Endodermal cell (in vitro differentiated cells): ENCODE data around the gene ZSCAN18. TPM values are rescaled to one million over a fixed set of nuclear protein-coding genes. Genes with fewer than 3 reads are reported as not detected.

Experiments
- DNase-seq: peaks from one replicate; pipeline ENCODE4 v3.0.0-alpha.2; 2017
- H3K27ac ChIP-seq: 2 replicates; pipeline ENCODE4 v1.5.1; 2013; ENCODE audit warnings: mild to moderate bottlenecking, low read depth, low read length, moderate library complexity
- H3K27me3 ChIP-seq: 2 replicates; pipeline ENCODE4 v1.6.1; 2013; ENCODE audit warnings: mild to moderate bottlenecking, low read length, moderate library complexity; ENCODE audit not compliant: insufficient read depth, control insufficient read depth, poor library complexity, severe bottlenecking
- H3K36me3 ChIP-seq: 2 replicates; pipeline ENCODE4 v1.7.0; 2013; ENCODE audit warnings: mild to moderate bottlenecking, low read length, moderate library complexity; ENCODE audit not compliant: control insufficient read depth, insufficient read depth
- H3K4me1 ChIP-seq: one replicate; pipeline ENCODE4 v1.7.0; 2013; ENCODE audit warnings: low read length; ENCODE audit not compliant: control insufficient read depth, insufficient read depth
- H3K4me3 ChIP-seq: 2 replicates; pipeline ENCODE4 v1.5.1; 2013; ENCODE audit warnings: mild to moderate bottlenecking, low read length, moderate library complexity
- H3K9ac ChIP-seq: 2 replicates; pipeline ENCODE4 v1.6.1; 2013; ENCODE audit warnings: mild to moderate bottlenecking, low read length, moderate library complexity; ENCODE audit not compliant: poor library complexity, severe bottlenecking; ENCODE audit errors: extremely low read depth
- H3K9me3 ChIP-seq: 2 replicates; pipeline ENCODE4 v1.6.1; 2013; ENCODE audit warnings: mild to moderate bottlenecking, low read length, moderate library complexity; ENCODE audit not compliant: control insufficient read depth
- H3K27ac Mint-ChIP-seq: 2 replicates; pipeline ENCODE4 v1.8.0; 2020; ENCODE audit warnings: mixed read lengths
- H3K27me3 Mint-ChIP-seq: 2 replicates; pipeline ENCODE4 v1.8.0; 2021; ENCODE audit warnings: mild to moderate bottlenecking, mixed read lengths; ENCODE audit not compliant: insufficient read depth
- H3K36me3 Mint-ChIP-seq: 2 replicates; pipeline ENCODE4 v1.8.0; 2020; ENCODE audit warnings: low read depth, mixed read lengths
- H3K4me1 Mint-ChIP-seq: 2 replicates; pipeline ENCODE4 v1.8.0; 2020; ENCODE audit warnings: mixed read lengths
- H3K4me3 Mint-ChIP-seq: 2 replicates; pipeline ENCODE4 v1.8.0; 2020; ENCODE audit warnings: mild to moderate bottlenecking, moderate library complexity, mixed read lengths
- H3K9me3 Mint-ChIP-seq: 2 replicates; pipeline ENCODE4 v1.8.0; 2020; ENCODE audit warnings: mild to moderate bottlenecking, mixed read lengths
- CTCF ChIP-seq: fragments of 200-600 bp; sonication (generic); conservative IDR thresholded peaks from 2 replicates; pipeline ENCODE4 v1.5.0; 2021; ENCODE audit warnings: antibody characterized with exemption, mild to moderate bottlenecking
- WGBS, 2 experiments: methylation state at CpG; one replicate each; pipeline versions ENCODE4 v1.1.5 to v1.1.7; 2013; ENCODE audit warnings: missing lambda C conversion rate in 2 of 2, mixed read lengths in 1 of 2; ENCODE audit not compliant: insufficient coverage in 1 of 2, insufficient read length in 1 of 2; 5-methylcytosine and 5-hydroxymethylcytosine counted together
- total RNA-seq, 2 donors: library from RNA; stranded (reverse); fragmentation: NEBNext Ultra II Directional in 1 of 2; extraction: Animal tissue kit (Norgen Biotek cat#: 25700) in 1 of 2; gene quantifications; 2 replicates in 1 of 2; 3 replicates in 1 of 2; pipeline ENCODE4 v1.2.1, GENCODE V29; 2021

ZSCAN18 gene
- total RNA-seq, 2 donors from 2014 or later = 68.2 to 112 TPM

GRCh38 chr19:58123354-58123753 lies 25.3 kb upstream of the ZSCAN18 start:
- Mint-ChIP-seq H3K9me3 (peaks cover 96% of the 10 kb centered on the region), H3K4me1 (no peaks in the 10 kb centered on the region), H3K27me3 (peaks cover 2% of the 10 kb centered on the region), H3K27ac (no peak overlapping the region), H3K36me3 (peaks cover 29% of the 10 kb centered on the region), H3K4me3 (no peak overlapping the region)
- H3K9me3 ChIP-seq = peaks cover 88% of the 10 kb centered on the region
- H3K9ac ChIP-seq = no peak overlapping the region
- H3K4me1 ChIP-seq = no peaks in the 10 kb centered on the region
- TF ChIP-seq CTCF = no peak
- H3K4me3 ChIP-seq = no peak overlapping the region
- peaks cover 21% of the 10 kb centered on the region for H3K36me3 ChIP-seq
- no peak for DNase-seq
- 63 to 64% methylated on average over 5 of the region's 5 CpGs for WGBS, 2 experiments
- H3K27me3 ChIP-seq = no peaks in the 10 kb centered on the region
- no peak overlapping the region for H3K27ac ChIP-seq

- no peak overlapping the region for H3K4me3 ChIP-seq
- H3K36me3 Mint-ChIP-seq = no peaks in the 10 kb centered on the region
- peaks cover 89% of the 10 kb centered on the region for H3K9me3 Mint-ChIP-seq
- no peak for DNase-seq
- no peak overlapping the region for H3K27ac Mint-ChIP-seq
- H3K27me3 Mint-ChIP-seq = peaks cover 13% of the 10 kb centered on the region
- H3K9me3 ChIP-seq = peaks cover 74% of the 10 kb centered on the region
- no peak overlapping the region for H3K9ac ChIP-seq
- no peak overlapping the region for H3K27ac ChIP-seq
- no peak overlapping the region for H3K4me3 Mint-ChIP-seq
- H3K4me1 Mint-ChIP-seq = no peaks in the 10 kb centered on the region
- WGBS, 2 experiments = 90 to 92% methylated on average over 4 to 5 of the region's 5 CpGs
- no peaks in the 10 kb centered on the region for H3K27me3 ChIP-seq
- TF ChIP-seq CTCF = no peak
- H3K4me1 ChIP-seq = no peaks in the 10 kb centered on the region
- no peaks in the 10 kb centered on the region for H3K36me3 ChIP-seq
These were observed 21.1 kb upstream of the ZSCAN18 start for GRCh38 chr19:58118979-58119733.

GRCh38 chr19:58117841-58118575 lies 20.0 kb upstream of the ZSCAN18 start:
- Histone ChIP-seq H3K4me1 (no peaks in the 10 kb centered on the region), H3K4me3 (no peak overlapping the region), H3K9me3 (peaks cover 62% of the 10 kb centered on the region), H3K9ac (no peak overlapping the region), H3K36me3 (no peaks in the 10 kb centered on the region), H3K27ac (no peak overlapping the region), H3K27me3 (no peaks in the 10 kb centered on the region)
- DNase-seq = no peak
- H3K4me3 Mint-ChIP-seq = no peak overlapping the region
- peaks cover 85% of the 10 kb centered on the region for H3K9me3 Mint-ChIP-seq
- H3K27me3 Mint-ChIP-seq = peaks cover 13% of the 10 kb centered on the region
- WGBS, 2 experiments = 84 to 91% methylated on average over 33 to 76 of the region's 77 CpGs
- no peaks in the 10 kb centered on the region for H3K36me3 Mint-ChIP-seq
- H3K27ac Mint-ChIP-seq = no peak overlapping the region
- H3K4me1 Mint-ChIP-seq = no peaks in the 10 kb centered on the region
- TF ChIP-seq CTCF = no peak
